ENCODE data around the gene TRMT11.
"Not testable (repeated sequence)": the region's sequence is repeated elsewhere in the genome, so short reads cannot be mapped to it uniquely, and the experiment has no call there.

Gene TRMT11

GRCh38 chr6:125956506-125957390 is 29.6 kb upstream of the TRMT11 start, which contains the start of gene HINT3:
HINT3 (plus strand) TSS chr6:125956770; CDS start chr6:125956978, 208 bp downstream.
- peak; percentile 97 for DNase-seq (ENCODE audit: low read depth in 2 of 2)

- DNase-seq (ENCODE audit: low read depth in 2 of 2), result no peak
Measured at GRCh38 chr6:125957391-125957693, 29.0 kb upstream of the TRMT11 start.

GRCh38 chr6:125957845-125958244 is 28.5 kb upstream of the TRMT11 start:
- no peak for DNase-seq (ENCODE audit: low read depth in 2 of 2)

- DNase-seq (ENCODE audit: low read depth in 2 of 2), result no peak
Measured at GRCh38 chr6:125959041-125959440, 27.3 kb upstream of the TRMT11 start.

GRCh38 chr6:125961117-125961516 is 25.2 kb upstream of the TRMT11 start:
- no peak for DNase-seq (ENCODE audit: low read depth in 2 of 2)

- no peak for DNase-seq (ENCODE audit: low read depth in 2 of 2)
Measured at GRCh38 chr6:125962900-125963497, 23.3 kb upstream of the TRMT11 start.

- no peak for DNase-seq (ENCODE audit: low read depth in 2 of 2)
Measured at GRCh38 chr6:125963817-125964216, 22.5 kb upstream of the TRMT11 start.

- no peak for DNase-seq (ENCODE audit: low read depth in 2 of 2)
Measured at GRCh38 chr6:125966569-125966968, 19.8 kb upstream of the TRMT11 start.

- no peak for DNase-seq (ENCODE audit: low read depth in 2 of 2)
Measured at GRCh38 chr6:125968493-125968892, 17.8 kb upstream of the TRMT11 start.

GRCh38 chr6:125970760-125971159 is 15.6 kb upstream of the TRMT11 start:
- no peak for DNase-seq (ENCODE audit: low read depth in 2 of 2)

GRCh38 chr6:125972478-125972877 is 13.9 kb upstream of the TRMT11 start:
- not testable (repeated sequence) for DNase-seq (ENCODE audit: low read depth in 2 of 2)

GRCh38 chr6:125974214-125974866 is 12.0 kb upstream of the TRMT11 start:
- DNase-seq (ENCODE audit: low read depth in 2 of 2), result no peak

GRCh38 chr6:125979101-125979500 is 7.2 kb upstream of the TRMT11 start:
- no peak for DNase-seq (ENCODE audit: low read depth in 2 of 2)

- no peak for DNase-seq (ENCODE audit: low read depth in 2 of 2)
Measured at GRCh38 chr6:125981571-125982185, 4.7 kb upstream of the TRMT11 start.

- DNase-seq (ENCODE audit: low read depth in 2 of 2), result no peak
Measured at GRCh38 chr6:125983246-125983945, 2.9 kb upstream of the TRMT11 start.

- DNase-seq (ENCODE audit: low read depth in 2 of 2), result no peak
Measured at GRCh38 chr6:125984311-125984710, 2.0 kb upstream of the TRMT11 start.

GRCh38 chr6:125985522-125985921 is 818 bp upstream of the TRMT11 start:
- no peak for DNase-seq (ENCODE audit: low read depth in 2 of 2)

GRCh38 chr6:125985979-125986300 is 400 bp upstream of the TRMT11 start:
- DNase-seq (ENCODE audit: low read depth in 2 of 2), result no peak

GRCh38 chr6:125987026-125987617 is 782 bp downstream of the TRMT11 start:
- DNase-seq (ENCODE audit: low read depth in 2 of 2), result no peak

- no peak for DNase-seq (ENCODE audit: low read depth in 2 of 2)
Measured at GRCh38 chr6:125988280-125988679, 1.9 kb downstream of the TRMT11 start.

GRCh38 chr6:125989631-125990030 is 3.3 kb downstream of the TRMT11 start:
- DNase-seq (ENCODE audit: low read depth in 2 of 2), result no peak

- no peak for DNase-seq (ENCODE audit: low read depth in 2 of 2)
Measured at GRCh38 chr6:125991653-125992052, 5.3 kb downstream of the TRMT11 start.

All from stimulated activated CD4-positive, alpha-beta T cell treated with anti-CD3 and anti-CD28 coated beads, Interleukin-15, amount 100 ng/mL, for 48 hours (primary cell).